ENCODE data around the gene LGALS9.

The LGALS9 gene

DNA sequence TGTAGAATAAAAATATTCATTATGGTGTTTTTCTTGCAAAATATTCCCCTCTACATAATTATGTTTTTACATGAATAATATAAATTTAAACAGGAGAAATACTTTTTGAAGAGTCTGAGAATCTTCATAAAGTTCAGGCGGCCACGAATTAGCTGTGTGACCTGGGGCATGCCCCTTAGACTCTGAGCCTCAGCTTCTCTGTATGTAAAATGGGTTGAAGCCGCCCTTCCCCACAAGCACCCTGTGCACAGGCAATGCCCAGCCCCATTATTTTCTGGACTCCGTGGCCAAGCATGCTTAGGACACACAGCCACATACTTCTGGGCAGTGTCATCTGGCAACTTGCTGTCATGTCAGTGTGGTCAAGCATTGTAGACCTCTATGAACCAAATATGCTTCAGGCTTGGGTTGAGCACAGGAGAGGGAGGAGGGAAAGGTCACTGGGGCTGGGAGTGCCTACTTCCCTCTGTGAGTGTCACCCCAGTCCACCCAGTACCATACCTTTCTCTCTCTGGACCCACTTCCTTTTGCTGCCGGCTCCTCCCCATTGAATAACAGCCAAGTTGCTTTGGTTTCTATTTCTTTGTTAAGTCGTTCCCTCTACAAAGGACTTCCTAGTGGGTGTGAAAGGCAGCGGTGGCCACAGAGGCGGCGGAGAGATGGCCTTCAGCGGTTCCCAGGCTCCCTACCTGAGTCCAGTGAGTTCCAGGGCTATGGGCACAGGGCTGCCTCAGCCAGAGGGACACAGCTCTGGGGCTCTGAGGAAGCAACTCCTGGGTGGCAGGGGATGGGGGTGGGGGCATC is at the start of gene LGALS9:
Gene LGALS9 (plus strand): TSS at position 582 of the 804 bp plus-strand sequence. CDS start 78 bp downstream, at position 660.
- DNase-seq: no peak

GRCh38 chr17:27582696-27583095 is 48.3 kb upstream of the LGALS9 start:
- no peak for DNase-seq

DNA sequence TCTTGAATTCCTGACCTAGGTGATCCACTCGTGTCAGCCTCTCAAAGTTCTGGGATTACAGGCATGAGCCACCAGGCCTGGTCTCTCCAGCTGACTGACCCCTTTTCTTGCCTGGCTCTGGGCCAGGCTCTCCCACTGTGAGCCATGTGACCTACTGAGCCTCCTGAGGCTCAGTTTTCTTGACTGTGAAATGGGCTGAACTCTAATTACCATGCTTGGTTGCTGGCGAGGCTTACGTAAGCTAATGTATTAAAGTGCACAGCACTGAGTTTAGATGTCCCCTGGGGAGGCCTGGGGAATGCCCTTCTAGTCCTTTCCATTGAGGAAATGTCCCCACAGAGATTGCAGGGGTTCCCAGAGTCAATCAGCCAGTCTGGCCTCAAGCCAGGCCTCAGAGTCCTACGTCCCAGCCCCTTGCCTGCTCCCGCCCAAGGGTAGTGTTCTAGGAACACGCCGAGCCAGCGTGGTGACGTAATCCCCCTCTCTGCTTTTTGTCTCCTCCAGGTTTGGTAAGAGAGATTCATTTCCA is 45.8 kb upstream of the LGALS9 start:
- DNase-seq: no peak

DNA sequence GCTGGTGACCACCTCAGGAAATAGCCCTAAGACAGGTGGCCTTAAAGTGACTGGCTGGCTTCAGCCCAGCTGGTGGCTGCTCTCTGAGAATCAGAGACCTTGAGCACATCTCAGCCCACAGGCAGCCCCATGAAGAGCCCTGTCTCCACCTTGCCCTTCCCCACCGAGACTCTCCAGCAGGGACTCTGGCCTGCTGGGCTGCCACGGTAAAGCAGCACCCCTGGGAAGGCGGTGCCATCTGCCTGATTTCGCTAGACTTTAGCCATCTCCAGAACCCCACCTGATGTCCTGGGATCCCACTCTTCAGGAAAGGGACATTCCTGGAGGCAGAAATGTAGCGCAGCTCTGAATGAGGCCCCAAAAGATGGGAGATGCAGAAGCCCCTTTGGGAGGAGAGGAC is 45.2 kb upstream of the LGALS9 start:
- DNase-seq: no peak

DNA sequence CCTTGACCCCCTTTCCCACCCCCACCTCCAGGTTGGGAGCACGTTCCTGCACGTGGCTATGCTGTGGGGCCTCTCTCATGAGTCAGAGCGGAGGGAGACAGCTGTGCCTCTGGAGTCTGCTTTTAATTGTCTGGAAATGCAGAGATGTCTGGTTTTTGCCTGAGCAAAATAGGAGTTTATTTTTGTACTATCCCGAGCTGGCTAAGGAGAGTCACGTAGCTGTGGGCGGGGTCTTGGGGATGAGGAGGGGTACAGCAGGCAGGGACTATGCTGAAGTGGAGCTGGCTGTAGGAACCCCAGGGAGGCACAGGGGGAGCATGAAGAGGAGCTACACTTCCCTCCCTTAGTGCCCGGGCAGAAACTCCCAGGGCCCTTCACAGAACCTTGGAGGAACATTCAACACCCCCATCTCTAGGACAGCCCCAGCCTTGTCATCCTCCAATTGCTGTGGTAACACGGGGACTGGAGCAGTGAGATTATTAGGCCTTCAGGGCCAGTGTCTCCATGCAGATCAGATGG is 44.7 kb upstream of the LGALS9 start:
- no peak for DNase-seq

DNA sequence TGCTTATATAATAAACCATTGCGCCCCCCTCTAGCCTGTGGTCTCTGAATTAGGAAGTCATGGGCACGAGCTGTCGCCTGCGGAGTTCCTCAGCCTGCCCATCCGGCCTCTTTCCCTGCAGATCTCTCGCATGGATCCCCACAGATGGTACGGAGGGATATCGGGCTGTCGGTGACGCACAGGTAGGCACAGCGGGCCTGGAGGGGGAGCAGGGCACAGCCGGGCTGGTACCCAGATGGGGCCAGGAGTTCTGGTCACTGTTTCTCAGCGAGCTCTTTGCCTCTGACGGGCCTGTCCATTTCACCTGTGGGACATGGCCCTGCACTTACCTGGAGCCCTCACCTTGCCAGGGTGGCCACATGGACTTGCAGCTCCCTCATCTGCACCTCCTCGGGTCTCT is 42.6 kb upstream of the LGALS9 start:
- no peak for DNase-seq

DNA sequence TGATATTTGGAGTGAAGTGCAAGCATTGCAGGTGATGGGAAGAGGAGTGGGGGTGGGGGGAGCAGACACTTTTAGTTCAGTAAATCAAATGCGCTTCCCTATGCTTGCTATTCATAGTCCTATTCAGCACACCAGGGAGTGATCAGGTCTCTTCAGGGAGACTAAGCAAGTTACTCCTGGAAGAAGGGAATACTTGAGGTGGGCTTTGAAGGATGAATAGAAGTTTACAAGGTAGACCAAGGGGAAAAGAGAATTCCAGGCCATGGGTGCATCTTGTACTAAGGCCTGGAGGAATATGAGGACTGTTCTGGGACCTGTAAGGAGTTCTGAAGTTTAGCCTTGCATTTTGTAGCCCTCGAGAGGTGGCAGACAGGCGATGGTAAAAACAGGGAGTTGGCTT is 40.1 kb upstream of the LGALS9 start:
- no peak for DNase-seq

DNA sequence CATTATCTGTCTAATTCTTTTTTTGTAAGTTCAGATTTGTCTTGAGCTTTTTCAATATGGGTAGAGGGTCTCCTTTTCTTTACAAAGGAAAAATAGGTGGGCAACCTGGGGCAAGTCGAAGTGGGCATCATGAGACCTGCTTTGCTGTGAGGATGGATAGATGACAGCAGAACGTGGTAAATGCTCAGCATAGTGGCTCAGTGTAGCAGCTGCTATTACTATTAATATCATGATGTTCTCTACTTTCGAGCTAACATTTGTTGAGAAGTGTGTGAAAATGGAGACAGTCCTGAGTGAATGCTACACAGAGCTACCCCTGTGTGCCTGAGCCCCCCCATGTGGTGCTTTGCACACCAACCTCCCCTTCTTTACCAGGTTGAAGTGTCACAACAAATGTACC is 39.0 kb upstream of the LGALS9 start:
- DNase-seq: no peak

DNA sequence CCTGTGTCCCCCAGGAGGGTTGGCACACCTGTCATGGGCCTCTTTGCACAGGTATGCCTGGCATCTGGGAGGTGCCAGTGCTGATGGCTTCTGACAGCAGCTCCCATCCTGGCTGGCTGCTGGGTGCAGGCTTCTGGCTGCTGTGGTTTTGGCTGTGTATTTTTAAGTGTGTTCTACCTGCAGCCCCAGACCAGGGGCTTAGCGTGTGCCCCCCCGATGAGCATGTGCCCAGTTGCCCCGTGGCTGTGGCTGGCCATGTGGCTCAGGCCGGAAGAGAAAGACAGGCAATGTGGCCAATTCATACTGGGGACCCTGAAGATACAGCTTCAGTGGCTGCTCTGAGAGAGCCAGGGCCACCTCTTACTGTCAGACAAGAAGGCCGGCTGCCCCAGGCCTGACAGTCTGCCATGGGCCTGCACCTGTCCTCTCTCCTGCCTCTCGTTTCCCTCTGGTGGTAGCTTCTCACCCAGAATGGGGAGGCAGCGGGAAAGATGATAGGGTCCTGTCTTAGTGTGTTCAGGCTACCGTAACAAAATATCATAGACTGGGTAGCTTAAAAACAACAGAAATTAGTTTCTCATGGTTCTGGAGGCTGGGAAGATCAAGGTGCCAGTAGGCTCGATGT is 37.6 kb upstream of the LGALS9 start:
- DNase-seq: no peak

DNA sequence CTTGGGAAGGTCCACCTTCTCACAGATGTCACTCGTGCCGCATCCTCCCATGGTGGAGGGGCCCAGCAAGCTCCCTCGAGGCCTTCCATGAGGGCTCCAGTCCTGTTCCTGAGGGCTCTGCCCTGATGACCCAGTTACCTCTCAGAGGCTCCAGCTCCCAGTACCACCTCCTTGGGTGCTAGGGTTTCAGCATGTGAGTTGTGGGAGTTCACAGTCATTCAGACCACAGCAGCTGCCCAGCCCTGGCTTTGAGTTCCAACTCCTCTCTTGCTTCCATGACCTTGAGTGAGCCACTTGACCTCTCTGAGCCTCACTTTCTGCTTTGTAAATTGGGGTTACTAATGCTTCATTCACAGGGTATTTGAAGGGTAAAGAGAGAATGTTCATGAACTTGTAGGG is 37.1 kb upstream of the LGALS9 start:
- no peak for DNase-seq

- no peak for DNase-seq
Measured at GRCh38 chr17:27595208-27595607, 35.8 kb upstream of the LGALS9 start.

- DNase-seq: no peak
Measured at GRCh38 chr17:27596096-27596495, 34.9 kb upstream of the LGALS9 start.

DNA sequence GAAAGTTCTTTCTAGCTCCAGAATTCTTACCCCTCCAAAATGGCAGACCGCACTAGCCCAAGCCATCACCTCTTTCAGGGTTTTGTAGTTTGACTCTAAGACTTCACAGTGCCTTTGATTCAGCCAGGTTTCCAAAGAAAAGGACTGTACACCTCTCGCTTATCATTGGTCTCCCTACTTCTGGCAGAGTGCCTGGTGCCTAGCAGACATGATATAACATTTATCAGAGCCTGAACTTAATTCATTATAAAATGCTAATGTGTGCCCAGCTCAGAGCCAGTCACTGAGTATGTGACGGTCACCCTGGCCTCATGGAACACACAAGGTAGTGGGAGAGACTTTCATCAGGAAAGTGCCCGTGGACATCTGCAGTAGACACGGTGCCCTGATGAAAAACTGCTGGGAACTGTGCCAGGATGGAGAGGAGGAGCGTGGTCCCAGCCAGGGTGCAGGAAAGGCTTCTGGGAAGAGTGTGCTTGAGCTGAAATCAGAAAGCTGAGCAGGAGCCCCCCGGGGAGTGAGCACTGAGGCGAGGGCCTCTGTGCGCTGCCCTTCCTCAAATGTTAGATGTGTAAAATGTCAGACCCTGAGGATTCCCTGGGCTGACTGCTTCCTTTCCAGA is 34.3 kb upstream of the LGALS9 start:
- no peak for DNase-seq

GRCh38 chr17:27597188-27597580 is 33.8 kb upstream of the LGALS9 start:
- DNase-seq: no peak

- DNase-seq: no peak
Measured at GRCh38 chr17:27597783-27598320, 33.1 kb upstream of the LGALS9 start.

DNA sequence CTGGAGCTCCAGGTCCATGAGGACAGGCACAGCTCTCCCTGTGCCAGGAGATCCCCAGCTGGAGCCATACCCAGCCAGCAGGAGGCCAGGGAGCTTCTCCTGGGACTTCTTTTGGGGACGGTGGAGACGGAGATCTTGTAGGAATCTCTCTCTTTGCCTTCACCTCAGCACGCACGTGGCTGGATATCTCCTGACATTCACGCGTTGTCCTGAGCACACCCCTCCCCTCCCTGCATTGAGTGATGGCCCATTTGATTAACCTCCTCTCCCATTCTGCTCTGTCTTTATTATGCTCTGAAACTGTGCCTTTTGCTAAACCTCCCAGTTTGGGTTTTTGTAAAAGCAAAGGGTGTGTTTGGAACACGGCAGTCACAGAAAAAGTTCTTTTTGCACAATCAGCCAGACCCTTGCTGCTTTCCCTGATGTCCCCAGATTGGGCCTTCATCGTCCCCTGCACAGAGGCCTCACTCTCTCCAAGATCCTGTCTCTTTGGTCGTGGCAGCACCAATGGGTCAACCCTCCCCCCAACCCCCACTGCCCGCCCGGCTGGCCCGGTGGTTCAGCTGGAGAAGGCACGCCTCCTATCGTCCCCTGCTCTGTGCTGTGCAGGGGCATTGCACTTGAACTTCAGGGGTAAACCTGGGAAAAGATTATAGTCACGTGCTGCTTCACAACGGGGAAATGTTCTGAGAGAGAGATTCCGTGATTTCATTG is 32.5 kb upstream of the LGALS9 start:
- no peak for DNase-seq

DNA sequence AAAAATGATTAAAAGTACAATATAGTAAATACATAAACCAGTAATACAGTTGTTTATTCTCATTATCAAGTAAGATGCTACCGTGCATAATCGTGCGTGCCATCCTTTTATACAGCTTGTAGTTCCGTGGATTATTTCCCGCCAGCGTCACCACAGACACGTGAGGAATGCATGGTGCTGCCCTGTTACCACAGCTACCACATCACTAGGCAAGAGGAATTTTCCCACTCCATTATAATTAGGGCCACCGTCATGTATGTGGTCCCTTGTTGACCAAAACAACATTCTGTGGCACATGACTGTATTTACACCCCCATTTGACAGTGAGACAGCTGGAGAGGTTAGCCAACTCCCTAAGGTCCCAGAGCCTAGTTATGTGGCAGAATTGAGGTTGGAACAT is 30.5 kb upstream of the LGALS9 start:
- no peak for DNase-seq

DNA sequence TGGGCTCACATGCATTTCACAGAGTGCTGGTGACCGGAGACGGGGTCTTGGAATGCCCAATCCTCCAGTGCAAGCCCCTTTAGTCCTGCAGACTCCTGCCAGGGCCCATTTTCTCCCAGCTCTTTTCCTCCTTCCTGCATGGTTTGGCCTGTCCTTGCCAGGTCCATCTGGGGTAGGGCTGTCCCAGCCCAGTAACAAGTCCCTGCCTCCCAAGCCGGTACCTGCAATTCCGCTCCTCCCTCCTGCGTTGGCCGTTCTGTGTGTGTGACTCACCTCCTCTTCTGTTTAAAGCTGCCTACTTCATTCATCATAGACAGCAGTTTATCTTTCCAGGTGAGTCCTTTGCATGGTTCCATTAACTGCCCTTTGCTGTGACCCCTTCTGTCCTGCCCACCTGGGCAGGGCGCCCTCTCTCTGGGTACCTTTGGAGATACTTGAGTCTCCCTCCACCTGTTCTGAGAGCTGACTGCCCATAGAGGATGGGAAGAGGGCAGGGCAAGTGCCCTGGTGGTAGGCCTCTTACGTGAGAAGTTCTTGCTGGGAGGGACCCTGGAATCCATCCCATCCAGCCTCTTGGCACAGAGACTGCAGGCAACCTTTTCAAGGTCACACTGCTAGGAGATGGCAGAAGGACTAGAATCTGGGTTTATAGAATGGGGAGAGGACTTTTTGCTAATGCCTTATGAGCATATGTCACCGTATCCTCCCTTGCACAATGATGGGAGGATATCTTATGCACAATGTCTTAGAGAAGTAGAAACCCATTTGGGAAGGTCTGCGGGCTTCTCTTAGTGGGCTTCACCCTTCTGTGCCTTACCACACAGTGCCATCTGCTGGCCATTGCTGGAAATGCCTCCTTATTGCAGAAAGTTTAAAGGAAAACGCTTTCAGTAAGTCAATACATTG is 29.7 kb upstream of the LGALS9 start:
- DNase-seq: no peak

DNA sequence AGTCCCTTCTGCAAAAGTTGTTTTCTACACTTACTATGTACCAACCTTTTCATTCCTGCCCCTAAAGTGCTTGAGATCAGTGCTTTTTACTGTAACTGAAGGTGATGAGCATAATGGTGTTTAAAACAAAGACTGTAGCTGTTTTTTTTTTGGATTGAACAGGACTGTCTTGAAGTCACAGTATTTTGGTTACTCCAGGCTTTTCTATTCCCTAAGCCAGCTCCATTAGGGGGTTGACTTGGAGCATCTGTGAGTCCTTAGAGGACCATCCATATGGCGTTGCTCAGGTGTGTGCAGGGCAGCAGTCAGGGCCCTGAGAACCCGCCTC is 29.0 kb upstream of the LGALS9 start:
- no peak for DNase-seq

GRCh38 chr17:27602721-27603420 is 28.1 kb upstream of the LGALS9 start:
- DNase-seq: no peak

DNA sequence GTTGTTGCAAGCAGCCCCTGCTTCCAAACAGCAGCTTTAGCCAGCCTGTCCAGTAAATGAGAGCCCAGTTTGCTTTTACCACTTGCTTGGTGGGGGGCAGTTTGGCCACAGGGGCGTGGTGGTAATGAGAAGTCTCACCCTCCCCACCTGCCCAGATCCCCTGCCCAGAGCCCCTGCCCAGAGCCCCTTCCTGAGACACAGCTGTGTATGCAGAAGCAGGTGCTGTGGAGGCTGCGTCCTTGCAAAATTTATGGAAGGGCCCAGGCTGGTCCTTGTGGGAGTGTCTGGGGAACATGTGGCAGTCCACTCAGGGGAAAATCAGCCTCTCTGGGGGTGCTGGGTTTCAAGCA is 27.6 kb upstream of the LGALS9 start:
- DNase-seq: no peak
